GM21529 (cell line): Measurements from ENCODE around the gene AFAP1L2.

Source experiments
- ATAC-seq: cut with Tn5 transposase; IDR thresholded peaks from one replicate; pipeline ENCODE4 v1.9.1; 2021; ENCODE audit not compliant: unreplicated experiment

Gene AFAP1L2

DNA sequence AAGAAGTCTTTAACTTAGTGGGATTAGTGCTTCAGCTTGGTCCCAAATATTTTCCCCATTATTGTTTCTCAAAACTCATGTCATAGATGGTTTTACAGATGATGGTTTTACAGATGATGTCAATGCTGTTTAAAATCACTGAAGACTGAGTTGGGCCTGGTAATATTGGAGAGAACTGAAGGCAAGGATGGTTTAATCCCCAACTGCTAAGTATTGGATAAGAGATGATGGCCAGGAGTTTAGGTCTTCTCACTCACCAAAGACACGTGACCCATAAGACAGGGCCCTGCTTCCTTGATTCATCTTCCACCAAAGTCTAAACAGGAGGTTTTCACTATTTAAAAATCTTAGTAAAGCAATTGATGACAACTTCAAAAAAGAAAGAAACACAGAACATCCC lies 108.9 kb downstream of the AFAP1L2 start:
- ATAC-seq, result no peak

DNA sequence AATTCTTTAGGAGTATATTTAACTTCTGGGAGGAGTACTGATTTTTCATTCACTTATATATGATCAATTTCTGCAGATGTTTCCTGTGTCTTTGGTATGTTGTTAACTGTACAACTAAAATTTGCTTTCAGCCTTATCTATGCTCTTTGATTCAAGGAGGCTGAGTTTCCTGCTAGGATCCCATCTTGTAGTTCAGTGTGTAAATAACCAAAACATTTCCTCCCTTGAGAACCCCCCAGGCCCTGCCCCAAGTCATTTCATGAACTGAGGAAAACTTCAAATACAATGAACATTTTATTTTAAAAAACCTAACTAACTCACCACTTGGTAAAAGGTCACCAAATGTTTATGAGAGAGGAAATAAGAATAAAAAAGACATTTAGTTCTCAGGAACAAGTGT lies 109.8 kb downstream of the AFAP1L2 start:
- no peak for ATAC-seq

DNA sequence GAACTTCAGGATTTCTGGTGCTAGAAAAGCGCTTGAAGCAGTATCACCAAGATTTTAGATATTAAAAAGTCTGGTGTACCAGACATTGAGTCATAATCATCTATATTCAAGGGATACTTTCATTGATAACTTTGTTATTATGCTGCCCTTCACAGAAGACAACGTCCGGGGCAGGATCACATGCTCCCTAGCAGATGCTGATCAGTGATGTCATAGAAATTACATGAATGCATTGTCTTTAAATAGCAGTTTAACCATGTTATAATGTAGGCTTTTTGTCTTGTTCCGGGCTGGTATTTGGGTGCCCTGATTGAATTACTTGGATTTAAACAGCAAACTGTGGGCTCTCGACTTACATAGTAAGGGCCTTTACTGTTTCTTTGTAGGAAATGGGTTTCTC lies 111.2 kb downstream of the AFAP1L2 start:
- no peak for ATAC-seq

DNA sequence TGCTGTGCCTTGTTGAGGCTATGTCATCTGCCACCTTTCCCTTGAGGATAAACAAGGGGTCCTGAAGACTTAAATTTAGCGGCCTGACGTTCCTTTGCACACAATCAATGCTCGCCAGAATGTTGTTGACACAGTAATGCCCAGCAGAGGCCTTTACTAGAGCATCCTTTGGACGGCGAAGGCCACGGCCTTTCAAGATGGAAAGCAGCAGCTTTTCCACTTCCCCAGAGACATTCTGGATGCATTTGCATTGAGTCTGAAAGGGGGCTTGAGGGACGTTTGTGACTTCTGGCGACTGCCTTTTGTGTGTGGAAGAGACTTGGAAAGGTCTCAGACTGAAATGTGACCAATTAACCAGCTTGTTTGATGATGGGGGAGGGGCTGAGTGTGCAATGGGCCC lies 112.8 kb downstream of the AFAP1L2 start:
- ATAC-seq, result no peak

DNA sequence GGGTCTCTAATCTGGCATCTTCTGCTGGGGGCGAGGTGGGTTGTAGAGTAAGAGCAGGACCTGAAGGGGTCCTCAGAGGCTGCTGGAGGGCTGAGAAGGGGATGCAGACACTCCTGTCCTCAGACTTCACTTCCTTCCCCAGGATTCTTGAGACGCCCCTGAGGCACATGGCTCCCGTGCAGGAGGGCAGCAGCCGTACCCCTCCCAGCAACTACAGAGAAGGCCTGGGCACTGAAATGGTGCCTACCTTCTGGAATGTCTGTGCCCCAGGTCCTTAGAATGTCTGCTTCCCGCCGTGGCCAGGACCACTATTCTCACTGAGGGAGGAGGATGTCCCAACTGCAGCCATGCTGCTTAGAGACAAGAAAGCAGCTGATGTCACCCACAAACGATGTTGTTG lies 113.2 kb downstream of the AFAP1L2 start:
- ATAC-seq, result no peak

DNA sequence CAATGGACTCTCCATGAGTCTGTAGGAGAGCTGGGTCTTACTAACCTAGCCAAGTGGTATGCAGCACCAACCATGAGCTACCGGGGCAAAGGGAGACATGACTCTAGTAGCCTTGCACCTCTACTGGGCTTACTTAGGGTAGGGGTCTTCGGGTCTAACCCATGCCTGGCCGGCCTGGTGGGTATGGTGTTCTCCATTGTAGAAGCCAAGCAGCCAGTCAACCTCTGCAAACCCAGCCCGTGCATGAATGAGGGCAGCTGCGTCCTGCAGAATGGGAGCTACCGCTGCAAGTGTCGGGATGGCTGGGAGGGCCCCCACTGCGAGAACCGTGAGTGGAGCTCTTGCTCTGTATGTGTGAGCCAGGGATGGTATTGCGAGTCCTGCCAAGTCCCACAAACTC lies 114.3 kb downstream of the AFAP1L2 start:
- ATAC-seq, result no peak

DNA sequence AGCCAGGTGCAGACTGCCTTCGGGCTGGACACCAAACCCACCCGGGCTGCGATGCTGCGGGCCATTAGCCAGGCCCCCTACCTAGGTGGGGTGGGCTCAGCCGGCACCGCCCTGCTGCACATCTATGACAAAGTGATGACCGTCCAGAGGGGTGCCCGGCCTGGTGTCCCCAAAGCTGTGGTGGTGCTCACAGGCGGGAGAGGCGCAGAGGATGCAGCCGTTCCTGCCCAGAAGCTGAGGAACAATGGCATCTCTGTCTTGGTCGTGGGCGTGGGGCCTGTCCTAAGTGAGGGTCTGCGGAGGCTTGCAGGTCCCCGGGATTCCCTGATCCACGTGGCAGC lies 115.2 kb downstream of the AFAP1L2 start:
- ATAC-seq, result no peak

DNA sequence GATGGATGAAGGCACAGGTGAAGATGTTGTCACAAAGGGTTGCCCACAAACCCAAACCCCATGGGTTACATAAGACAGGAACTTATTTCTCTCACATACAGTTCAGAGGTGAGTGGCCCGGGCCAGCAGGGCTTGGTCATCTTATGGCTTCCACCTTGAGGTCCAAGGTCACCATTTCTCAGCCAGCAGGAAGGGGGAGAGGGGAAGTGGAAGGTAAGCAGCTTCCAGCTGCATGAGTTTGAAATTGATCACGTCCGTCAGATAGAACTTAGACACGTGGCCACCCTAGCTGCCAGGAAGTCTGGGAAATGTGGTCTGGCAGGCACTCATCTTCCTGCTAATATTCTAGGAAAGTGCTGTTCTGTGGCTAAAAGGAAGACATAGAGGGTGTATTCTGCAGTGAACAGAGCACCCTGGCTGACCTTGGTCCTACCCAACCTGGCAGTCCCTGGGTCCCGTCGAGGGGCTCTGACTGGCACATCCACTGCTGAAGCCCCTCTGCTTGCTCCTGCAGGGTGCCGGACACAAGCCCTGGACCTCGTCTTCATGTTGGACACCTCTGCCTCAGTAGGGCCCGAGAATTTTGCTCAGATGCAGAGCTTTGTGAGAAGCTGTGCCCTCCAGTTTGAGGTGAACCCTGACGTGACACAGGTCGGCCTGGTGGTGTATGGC lies 115.7 kb downstream of the AFAP1L2 start:
- ATAC-seq, result no peak

DNA sequence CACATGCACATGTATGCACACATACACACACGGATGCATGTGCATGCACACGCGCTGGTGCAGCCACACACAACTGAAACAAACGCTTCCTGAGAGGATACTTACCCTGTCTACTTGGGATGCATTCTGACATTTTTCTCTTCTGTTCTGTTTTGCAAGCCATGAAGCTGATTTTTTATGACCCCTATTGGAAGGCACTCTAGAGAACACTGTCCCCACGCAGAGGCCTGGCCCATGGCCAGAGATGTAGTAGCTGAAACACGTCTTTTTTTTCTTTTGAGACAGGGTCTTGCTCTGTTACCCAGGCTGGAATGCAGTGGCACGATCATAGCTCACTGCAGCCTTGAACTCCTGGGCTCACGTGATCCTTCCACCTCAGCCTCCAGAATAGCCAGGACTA lies 117.4 kb downstream of the AFAP1L2 start:
- ATAC-seq, result no peak

DNA sequence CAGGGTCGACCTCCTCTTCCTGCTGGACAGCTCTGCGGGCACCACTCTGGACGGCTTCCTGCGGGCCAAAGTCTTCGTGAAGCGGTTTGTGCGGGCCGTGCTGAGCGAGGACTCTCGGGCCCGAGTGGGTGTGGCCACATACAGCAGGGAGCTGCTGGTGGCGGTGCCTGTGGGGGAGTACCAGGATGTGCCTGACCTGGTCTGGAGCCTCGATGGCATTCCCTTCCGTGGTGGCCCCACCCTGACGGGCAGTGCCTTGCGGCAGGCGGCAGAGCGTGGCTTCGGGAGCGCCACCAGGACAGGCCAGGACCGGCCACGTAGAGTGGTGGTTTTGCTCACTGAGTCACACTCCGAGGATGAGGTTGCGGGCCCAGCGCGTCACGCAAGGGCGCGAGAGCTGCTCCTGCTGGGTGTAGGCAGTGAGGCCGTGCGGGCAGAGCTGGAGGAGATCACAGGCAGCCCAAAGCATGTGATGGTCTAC lies 118.3 kb downstream of the AFAP1L2 start:
- no peak for ATAC-seq

DNA sequence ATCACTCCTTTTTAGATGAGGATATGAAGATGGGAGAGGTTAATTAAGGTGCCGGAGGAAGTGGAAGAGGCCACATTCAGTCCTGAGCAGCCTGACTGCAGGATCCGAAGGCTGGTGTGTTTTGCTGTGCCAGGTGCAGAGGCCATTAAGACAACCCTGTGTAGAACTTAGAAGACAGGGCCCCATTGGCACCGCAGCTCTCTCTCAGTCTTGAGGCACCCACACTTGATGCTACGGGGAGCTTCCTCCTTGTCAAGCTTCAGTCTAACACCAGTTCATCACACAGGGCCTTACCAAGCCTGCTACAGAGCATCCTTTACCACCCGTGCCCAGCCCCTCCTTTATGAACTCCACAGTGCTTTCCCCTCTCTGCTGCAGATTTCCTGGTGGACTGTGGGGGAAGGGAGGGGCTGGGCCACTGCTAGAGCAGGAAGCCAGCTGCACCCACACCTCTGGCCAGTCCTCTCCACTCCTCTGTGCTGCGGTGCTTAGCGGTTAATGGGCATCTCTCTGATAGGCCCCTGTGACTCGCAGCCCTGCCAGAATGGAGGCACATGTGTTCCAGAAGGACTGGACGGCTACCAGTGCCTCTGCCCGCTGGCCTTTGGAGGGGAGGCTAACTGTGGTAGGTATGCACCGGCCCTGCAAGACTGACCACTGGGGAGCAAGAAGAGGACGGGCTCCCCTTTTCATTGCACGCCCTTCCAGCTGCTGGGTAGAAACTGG lies 119.8 kb downstream of the AFAP1L2 start:
- no peak for ATAC-seq

DNA sequence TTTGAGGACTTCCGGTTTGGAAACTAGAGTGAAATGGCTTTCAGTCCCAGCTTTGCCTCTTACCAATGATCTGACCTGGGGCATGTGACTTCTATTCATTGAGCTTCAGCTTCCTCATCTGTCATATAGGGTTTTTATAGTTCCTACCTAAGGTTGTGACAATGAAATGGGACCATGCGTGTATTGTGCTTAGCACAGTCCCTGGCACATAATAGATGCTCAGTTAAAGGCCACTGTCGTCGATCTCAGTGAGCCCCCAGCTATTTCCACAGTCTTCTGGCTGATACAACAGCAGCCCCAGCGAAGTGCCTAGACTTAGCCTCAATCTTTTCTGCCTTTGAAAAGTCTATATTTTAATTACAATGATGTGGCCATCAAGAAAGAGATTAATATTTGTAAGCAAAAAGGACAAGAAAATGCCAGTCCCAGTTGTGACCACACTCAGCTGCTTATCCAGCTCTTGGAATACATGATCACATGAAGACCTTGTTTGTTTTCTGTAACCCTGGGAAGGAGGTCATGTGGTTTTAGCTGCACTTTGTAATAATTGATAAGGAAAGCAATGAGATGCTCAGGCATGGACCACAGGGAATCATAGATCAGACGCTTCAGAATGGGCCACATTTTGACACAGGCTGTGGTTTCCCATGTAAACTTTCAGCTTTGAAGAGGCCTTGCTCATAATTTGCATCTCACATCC lies 120.6 kb downstream of the AFAP1L2 start:
- ATAC-seq, result no peak

DNA sequence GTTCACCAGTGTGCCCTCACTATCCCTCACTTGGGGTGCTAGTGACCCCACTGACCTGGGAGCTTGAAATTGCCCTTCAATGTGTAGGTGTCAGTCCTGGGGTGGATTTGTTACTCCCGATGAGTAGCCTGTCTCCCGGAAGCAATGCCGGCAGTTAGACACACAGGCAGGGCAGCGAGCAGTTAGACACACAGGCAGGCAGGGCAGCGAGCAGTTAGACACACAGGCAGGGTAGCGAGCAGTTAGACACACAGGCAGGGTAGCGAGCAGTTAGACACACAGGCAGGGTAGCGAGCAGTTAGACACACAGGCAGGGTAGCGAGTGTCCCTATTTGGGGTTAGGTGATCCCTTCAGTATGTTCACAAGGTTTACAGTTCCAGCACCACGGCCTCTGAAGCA lies 121.2 kb downstream of the AFAP1L2 start:
- no peak for ATAC-seq

DNA sequence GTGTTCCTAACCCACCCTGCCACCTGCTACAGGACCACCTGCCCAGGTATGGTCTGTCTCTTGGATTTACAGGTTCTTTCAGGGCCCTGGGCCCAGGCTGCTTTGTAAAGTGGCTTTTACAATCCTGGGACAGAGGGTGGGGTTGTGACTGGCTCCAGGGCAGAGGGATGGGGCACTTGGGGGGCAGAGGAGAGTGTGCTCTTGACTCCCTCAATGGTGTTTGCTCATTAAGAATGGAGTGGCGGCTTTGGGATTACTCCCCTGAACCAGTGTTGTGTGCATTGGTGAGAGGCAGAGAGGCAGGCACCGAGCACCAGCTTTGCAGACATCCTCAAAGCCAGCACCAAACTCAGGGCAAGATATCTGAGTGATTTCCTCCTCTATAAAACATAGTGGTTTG lies 121.8 kb downstream of the AFAP1L2 start:
- no peak for ATAC-seq

DNA sequence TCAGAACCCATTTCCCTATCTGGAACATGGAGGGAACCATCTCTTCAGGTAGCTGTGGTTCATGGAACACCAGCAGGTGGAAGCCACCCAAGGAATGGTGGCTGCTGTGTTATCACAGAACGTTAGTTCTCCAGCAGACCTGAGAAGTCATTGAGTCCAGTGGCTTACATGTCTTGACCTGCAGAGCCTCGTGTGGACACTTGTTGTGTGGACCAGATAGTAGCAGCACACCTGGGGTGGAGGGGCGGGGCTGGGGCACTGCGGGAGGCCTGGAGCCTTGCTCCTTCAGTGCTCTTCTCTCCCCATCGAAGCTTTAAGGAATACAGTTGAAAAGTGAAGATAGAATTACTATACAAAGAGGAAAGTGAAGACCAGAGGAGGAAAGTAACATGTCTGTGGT lies 122.8 kb downstream of the AFAP1L2 start:
- ATAC-seq, result no peak

DNA sequence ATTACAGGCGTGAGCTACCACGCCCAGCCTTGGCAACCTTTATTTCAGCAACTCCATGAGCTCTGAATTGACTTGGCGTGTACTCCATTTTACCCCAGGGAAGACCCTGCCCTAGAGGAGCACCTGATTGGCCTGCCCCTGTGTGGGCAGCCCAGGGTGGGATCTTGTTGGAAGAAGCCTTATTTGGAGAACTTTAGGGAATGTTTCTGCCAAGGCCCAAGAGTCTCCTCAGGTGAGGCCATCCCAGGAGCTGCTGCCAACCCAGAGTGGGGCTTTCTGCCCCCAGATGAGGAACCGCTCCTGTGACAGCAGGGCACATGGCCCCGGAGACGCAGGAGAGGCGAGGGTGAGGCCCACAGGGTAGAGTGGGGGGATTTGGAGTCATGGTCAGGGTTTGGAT lies 123.3 kb downstream of the AFAP1L2 start:
- no peak for ATAC-seq

DNA sequence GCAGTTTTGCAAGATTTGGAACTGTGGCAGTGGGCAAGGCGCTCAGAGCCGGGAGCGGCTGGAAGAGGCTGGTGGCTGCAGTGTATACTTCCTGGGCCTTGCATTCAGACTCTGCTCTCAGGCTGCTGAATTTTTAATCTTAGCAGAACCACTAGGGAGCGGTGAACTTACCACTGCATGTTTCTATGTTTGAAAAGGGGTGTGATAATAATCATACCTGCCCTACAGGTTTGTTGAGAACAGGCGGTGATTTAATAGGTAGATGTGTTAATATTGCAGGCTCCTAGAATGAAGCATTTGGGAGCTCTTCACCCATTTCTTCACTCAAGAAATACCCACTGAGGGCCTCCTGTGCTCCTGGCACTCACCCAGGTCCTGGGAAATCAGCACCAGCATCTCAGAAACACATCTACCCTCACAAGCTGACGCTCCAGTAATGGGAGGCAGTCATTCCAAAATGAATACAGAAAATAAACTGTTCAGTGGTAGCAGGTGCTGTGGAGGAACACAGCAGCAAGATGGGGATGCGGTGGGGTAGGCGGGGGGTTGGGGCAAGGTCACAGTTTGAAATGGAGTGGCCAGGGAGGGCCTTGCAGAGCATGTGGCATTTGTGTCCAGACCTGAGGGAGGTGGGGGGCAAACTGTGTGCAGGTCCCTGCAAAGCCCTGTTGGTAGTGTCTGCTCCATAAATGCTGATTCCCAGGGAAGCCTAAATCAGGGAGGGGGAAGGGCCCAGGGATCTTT lies 124.2 kb downstream of the AFAP1L2 start:
- ATAC-seq, result no peak

DNA sequence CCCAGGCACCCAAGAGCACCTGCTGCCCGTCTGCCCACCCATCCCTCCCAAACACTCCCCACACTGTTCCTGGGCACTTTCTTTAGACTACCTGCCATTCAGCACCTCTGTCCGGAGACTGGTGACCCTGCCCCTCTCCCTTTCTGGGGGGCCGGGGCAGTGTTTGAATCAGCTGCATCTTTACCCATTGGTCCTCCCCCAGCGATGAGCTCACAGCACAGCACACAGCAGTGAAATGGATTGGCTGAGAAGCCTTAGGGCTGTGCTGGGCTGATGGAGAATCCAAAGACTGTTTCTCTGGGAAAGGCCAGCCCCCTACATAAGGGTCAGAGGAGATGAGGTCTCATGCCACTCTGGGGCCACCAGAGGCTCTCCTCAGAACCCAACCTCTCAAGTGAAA lies 125.0 kb downstream of the AFAP1L2 start:
- ATAC-seq, result no peak

DNA sequence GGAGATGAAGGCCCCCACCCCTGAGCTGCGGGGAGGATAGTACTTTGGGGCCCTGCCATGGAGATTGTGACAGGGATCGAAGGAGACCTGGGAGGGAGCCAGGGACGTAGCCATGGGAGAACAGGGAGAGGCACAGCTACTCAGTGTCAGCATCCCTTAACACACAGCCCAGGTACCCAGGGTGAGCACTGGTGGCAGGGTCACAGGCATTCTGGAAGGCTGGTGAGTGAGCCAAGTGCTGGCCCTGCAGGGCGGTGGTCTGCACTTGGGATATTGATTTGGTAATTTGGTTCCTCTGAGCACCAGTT lies 125.5 kb downstream of the AFAP1L2 start:
- ATAC-seq, result no peak

DNA sequence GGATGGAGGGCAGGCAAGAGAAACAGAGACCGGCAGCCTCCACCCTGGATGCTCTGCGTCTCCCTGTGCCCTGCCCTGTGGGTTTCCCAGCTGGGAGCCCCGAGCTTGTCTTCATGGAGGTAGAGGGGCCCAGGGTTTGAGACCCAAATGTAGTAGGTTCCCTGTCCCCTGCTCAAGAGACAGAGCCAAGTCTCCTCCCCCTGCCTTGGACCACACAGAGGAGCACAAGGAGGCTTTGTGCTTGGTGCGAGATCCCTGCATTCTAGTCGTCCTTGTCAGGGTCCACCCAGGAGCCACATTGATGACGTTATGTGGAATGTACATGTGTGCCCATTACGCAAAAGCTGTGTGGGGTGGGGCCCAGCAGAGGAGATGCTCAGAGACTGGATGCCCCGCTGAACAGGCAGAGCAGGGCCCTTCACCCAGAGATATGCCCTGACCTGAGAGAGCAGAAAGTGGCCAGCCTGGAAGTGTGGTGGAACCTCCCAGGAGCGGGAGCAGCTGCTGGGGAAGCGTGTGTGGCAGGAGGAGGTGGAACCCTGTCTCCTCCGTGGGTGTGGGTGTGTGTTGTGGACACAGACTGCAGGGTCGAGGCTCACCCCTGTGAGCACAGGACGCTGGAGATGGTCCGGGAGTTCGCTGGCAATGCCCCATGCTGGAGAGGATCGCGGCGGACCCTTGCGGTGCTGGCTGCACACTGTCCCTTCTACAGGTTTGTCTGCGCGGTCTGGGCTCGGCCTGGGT lies 126.0 kb downstream of the AFAP1L2 start:
- ATAC-seq, result no peak

DNA sequence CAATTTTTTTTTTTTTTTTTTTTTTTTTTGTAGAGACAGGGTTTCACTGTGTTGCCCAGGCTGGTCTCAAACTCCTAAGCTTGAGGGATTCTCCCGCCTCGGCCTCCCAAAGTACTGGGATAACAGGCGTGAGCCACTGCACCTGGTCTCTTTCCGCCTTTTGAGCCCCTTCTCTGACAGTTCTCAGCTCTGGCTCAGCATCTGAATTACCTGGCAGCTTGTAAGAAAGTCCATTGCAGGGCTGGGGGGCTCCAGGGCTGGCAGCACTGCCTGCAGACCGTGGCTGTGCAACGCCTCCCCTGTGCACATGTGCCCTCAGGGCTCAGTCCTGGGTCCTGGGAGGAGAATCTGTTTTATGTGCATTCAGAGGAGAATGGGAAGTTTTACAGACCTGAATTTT lies 127.6 kb downstream of the AFAP1L2 start:
- no peak for ATAC-seq
